GM12878 (cell line): ENCODE measurements around the gene C22orf31.

Experiments used
- CTCF ChIP-seq, 3 experiments: IDR thresholded peaks in 2 of 3; conservative IDR thresholded peaks in 1 of 3; 2 replicates each; pipeline ENCODE4 v1.5.1; 2011; ENCODE audit warnings: low read depth in 3 of 3, low read length in 3 of 3, mild to moderate bottlenecking in 3 of 3, control low read depth in 2 of 3, moderate library complexity in 2 of 3, inconsistent platforms in 1 of 3, mixed read lengths in 1 of 3; ENCODE audit not compliant: control insufficient read depth in 2 of 3, insufficient read depth in 1 of 3; ENCODE audit errors: extremely low read depth in 1 of 3
- EZH2 ChIP-seq: IDR thresholded peaks from 2 replicates; pipeline ENCODE4 v1.6.1; 2012; ENCODE audit warnings: low read depth, mild to moderate bottlenecking, control low read depth, inconsistent platforms, low read length, borderline replicate concordance; ENCODE audit not compliant: control insufficient read depth
- GABPA ChIP-seq: IDR thresholded peaks from 2 replicates; pipeline ENCODE4 v1.6.1; 2014; ENCODE audit warnings: antibody characterized with exemption, low read depth, mild to moderate bottlenecking, inconsistent platforms
- JUND ChIP-seq: IDR thresholded peaks from 2 replicates; pipeline ENCODE4 v1.6.1; 2012; ENCODE audit warnings: low read depth, mild to moderate bottlenecking, low read length, improper control_type of control experiment, moderate library complexity
- MAX ChIP-seq: IDR thresholded peaks from 2 replicates; pipeline ENCODE4 v1.6.1; 2012; ENCODE audit warnings: low read depth, low read length, improper control_type of control experiment
- RAD21 ChIP-seq: IDR thresholded peaks from 2 replicates; pipeline ENCODE4 v1.6.1; 2011; ENCODE audit warnings: mild to moderate bottlenecking, low read depth, low read length, moderate library complexity; ENCODE audit not compliant: insufficient read depth
- REST ChIP-seq: IDR thresholded peaks from 2 replicates; pipeline ENCODE4 v1.6.1; 2012; ENCODE audit warnings: mild to moderate bottlenecking, low read depth, low read length
- SREBF2 ChIP-seq: IDR thresholded peaks from 2 replicates; pipeline ENCODE4 v1.6.1; 2012; ENCODE audit warnings: mild to moderate bottlenecking, low read length
- SUZ12 ChIP-seq: fragments of 200-600 bp; sonication (generic); IDR thresholded peaks from one replicate; pipeline ENCODE4 v1.6.1; 2018; ENCODE audit warnings: antibody characterized with exemption, mild to moderate bottlenecking; ENCODE audit not compliant: unreplicated experiment
- TARDBP ChIP-seq: IDR thresholded peaks from 2 replicates; pipeline ENCODE4 v1.6.1; 2016; ENCODE audit warnings: borderline replicate concordance
- USF2 ChIP-seq: IDR thresholded peaks from 2 replicates; pipeline ENCODE4 v1.6.1; 2011; ENCODE audit warnings: low read depth, low read length, improper control_type of control experiment, borderline replicate concordance
- ZBED1 ChIP-seq: IDR thresholded peaks from 2 replicates; pipeline ENCODE4 v1.6.1; 2016; ENCODE audit warnings: borderline replicate concordance
- ZNF24 ChIP-seq: fragments of 450-650 bp; IDR thresholded peaks from 2 replicates; pipeline ENCODE4 v1.6.1; 2017; ENCODE audit warnings: antibody characterized with exemption, mild to moderate bottlenecking

- TF ChIP-seq ZNF24 (no peak), EZH2 (no peak), SUZ12 (no peak), CTCF (IDR thresholded peaks at IDR 0.05 in 2 of 3, conservative IDR thresholded peaks at IDR 0.05 in 1 of 3; ENCODE audit: control insufficient read depth in 2 of 3, extremely low read depth in 1 of 3, insufficient read depth in 1 of 3, low read depth in 3 of 3, low read length in 3 of 3) (no peak), JUND (no peak), ZBED1 (no peak), REST (no peak), RAD21 (no peak), SREBF2 (no peak), TARDBP (no peak), GABPA (no peak), MAX (no peak), USF2 (no peak)
Observed at GRCh38 chr22:29039148-29039547, 22.5 kb downstream of the C22orf31 start.
